Left ventricle myocardium superior (tissue), 1 donor: ENCODE results near the gene HES1. TPM values are rescaled to one million over a fixed set of nuclear protein-coding genes. Genes with fewer than 3 reads are reported as not detected.

Experiments
- ATAC-seq: fragments of 200-7000 bp; cut with Tn5 transposase; one replicate; pipeline ENCODE4 v1.9.1; 2020; ENCODE audit warnings: mild to moderate bottlenecking, moderate library complexity
- DNase-seq: peaks from one replicate; pipeline ENCODE4 v3.0.0-alpha.2; 2020
- intact Hi-C: fragments of 100-400 bp; cut with micrococcal nuclease; formaldehyde crosslinking; loops from one replicate; pipeline ENCODE4 v1.11.0; 2022
- total RNA-seq: library from RNA; stranded (reverse); fragmentation: NEBNext Ultra II Directional; extraction: Animal tissue kit (Norgen Biotek cat#: 25700); gene quantifications from one replicate; pipeline ENCODE4 v1.2.1, GENCODE V29; 2021
- donor health status: DM: no; HTN: yes; CAD: no; lungs with severe emphysema.

HES1 gene
- total RNA-seq, 1 donor from 2014 or later: 13.4 TPM

DNA sequence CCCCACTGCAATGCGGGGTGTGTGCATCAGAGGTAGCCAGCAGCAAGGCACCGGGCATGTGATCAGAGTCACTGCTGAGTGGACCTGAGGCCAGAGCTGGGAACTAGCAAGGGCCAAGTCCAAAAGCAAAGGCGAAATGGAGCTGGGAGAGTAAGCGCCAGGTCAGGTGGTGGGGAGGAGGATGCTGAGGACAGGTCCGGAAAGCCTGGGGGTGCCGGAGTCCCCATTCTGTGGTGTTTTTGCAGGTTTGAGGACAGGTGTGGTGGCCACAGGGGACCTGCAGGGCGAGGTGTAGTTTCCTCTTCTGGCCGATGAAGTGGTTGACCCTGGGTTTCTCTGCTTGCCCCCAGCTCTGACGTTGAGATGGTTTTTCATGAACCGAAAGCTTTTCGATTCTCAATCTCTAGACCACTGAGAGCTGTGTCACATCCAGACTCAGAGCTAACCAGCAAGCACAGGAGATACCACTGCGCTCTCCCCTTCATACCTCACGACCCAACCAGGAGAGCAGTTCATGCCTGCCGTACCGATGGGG, 35.0 kb upstream of the HES1 start:
- intact Hi-C loops: no loop called here
- DNase-seq (no peak), ATAC-seq (no peak)

DNA sequence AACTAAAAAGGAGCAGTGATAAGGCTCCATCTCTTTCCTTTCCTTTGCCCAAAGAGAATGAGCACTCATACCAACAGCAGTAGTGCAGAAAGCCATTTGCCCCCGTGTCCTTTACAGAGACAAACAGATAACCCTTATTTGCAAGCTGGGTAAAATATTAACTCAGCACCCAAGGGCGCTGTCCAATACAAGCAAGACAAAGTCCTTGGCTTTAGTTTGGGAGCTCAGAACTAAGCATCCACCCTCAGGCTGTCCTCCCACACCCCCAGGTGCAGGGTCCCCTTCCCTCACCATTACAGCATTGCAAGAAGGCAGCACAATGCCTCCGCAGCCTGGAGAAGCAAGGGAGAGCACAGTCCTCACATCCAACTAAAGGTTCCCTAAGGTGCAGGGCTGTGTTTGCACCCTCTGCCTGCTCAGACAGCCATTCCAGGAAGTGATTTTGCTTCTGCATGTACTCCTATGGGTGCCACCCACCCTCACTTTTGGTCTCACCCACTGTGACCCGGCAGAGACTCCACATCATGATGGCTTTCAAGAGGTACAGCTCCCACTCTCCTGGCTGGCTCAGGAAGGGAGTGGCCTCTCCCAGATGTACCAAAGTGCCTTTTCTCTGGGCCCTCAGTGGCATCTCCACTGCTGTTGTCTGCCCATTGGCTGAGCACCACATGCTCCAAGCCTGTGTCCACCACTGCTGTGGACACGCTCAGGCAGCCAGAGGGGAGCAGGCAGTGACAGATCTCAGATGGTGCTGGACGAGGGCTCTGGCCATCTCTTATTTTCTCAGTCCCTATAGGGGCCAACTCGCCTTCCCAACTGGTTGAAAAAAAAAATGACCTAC, 34.1 kb upstream of the HES1 start:
- intact Hi-C loops: no loop called here
- no peak for ATAC-seq
- DNase-seq: no peak

DNA sequence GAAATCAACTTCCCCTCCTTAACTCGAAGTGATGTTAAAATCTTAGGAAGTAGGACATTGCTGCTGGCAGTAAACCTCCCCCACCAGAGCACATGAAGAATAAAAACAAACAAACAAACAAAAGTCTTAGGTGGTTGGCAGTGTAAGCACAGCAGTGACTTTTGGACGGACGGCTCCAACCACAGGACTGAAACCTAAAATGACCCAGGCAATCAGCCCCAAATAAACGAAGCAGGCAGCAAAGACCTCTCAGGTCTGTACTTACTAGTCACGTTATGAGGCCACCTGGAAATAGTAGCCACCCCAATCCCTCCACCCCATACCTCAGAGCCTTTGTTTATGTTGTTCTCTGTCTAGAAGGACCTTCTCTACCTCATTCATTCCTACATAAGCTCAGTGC, 33.5 kb upstream of the HES1 start:
- intact Hi-C loops: no loop called here
- DNase-seq: no peak
- ATAC-seq: no peak

DNA sequence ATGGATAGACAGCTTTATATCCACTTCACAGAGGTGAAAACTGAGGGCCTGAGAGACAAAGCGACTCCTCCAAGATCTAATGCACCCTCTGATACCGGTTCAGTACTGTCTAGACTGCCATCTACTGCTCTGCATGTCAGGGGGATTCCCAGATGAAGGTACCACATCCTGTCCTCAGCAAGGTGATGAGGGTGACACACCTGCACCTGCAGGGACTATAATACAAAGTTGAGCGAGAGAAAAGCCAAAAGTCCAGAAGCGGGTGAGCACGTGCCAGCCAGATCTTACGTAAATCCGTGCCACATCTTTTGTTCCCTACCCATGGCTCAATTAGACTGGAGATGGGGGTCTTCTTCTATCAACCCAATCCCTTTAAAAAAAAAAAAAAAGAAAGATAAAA, 32.4 kb upstream of the HES1 start:
- DNase-seq (no peak), ATAC-seq (no peak)
- intact Hi-C loops: no loop called here

DNA sequence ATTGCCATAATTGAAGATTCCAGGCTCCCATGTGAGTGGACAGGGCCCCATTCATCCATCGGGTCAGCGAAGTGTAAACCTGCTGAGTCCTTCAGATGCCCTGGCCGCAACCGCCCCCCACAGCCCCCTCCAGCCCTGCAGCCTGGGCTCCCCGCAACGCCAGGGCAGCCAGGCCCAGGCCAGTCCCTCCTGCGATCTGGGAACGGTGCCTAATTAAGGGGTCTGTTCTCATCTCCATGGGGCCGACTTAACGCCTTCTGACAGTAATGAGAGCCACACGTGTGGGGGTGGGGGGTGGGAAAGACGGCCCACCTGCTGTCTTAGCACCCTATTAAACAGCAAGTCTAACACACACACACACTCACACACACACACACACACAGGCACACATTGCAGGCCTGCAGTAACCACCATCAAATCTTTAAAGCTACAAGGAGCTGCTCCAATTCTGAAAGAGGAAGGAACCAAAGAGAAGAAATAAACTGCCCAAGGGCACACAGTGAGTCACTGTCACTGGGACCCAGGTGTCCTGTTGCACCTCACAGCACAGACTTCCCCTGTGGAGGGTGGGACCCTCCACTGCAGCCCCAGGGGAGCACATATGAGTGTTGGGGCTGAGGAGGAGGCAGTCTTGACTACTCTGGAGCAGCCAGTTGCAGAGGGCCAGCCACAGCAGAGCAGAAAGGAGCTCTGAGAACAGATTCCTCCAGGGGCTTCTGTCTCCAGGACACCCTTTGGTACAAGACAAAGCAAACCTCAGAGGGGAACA, 31.8 kb upstream of the HES1 start:
- DNase-seq (no peak), ATAC-seq (no peak)
- intact Hi-C loops: no loop called here

DNA sequence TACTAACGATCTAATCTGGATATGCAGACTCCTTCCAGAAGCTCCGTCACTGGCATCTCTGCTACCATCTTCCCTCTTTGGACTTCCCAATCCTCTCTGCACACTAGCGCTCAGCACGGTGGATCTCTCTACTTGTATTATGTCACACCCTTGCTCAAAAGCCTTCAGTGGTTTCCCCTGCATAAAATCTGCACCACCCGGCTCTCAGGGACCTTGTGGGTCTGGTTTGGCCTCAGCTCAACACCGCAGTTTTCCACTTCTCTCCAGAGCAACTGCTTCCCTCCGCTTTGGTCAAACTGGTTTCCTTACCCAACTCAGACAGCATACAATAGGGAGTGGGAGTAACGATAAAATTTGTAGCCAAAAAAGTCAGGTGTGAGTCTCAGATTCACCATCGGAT, 30.7 kb upstream of the HES1 start:
- ATAC-seq (no peak), DNase-seq (no peak)
- intact Hi-C loops: no loop called here

DNA sequence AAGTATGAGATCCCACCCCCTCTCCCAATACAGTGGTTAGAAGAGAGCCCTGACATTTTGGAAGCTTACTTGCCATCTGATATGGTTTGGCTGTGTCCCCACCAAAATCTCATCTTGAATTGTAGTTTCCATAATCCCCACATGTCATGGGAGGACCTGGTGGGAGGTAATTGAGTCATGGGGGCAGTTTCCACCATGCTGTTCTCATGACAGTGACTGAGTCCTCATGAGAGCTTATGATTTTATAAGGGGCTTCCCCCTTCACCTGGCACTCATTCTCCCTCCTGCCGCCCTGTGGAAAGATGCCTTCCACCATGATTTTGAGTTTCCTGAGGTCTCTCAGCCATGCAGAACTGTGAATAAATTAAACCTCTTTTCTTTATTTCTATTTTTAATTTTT, 28.8 kb upstream of the HES1 start:
- ATAC-seq (no peak), DNase-seq (no peak)
- intact Hi-C loops: no loop called here

DNA sequence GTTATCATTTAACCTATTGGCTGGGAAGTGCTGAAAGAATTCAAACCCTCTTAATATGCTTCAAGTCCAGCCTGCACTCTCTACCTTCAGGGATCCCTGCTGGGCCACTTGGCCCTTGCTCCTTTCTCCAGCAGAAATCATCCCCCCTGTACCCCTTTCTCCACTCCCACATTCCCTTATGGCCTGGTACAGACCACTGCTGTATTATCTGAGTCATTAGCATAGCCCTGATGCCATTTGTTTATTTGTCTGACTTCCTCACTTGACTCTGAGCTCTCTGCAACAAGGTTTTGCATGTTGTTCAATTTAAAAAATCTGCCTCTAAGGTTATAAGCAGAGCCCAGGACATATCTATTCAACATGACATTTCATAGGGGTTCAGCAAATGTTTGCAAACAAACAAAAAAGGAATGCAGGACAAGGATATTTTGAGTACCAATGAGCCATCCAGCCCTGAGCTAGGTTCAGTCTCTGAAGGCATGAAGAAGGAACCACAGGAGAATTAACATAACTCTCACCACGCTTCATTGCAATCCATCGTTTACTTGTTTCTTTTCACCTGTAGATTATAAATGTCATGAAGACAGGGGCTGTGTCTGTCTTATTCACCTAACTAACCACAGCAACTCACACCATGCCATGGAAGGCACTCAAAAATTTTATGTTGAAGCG, 26.6 kb upstream of the HES1 start:
- ATAC-seq (no peak), DNase-seq (no peak)
- intact Hi-C loops: no loop called here

DNA sequence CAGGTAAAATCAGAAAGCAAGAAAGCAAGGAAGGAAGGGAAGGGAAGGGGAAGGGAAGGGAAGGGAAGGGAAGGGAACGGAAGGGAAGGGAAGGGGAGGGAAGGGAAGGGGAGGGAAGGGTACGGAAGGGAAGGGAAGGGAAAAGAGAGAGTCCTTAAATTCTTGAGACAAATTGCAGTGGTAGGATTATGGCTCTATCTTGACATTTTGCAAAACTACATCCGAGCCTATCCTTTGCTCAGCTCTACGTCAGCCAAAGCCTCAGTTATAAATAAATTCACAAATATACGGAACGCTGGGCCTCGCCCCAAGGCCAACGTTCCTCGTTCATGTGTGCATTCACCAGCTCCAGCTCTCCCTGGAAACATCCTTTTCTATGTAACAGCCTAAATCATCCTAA, 25.5 kb upstream of the HES1 start:
- intact Hi-C loops: no loop called here
- DNase-seq: no peak
- ATAC-seq: no peak

DNA sequence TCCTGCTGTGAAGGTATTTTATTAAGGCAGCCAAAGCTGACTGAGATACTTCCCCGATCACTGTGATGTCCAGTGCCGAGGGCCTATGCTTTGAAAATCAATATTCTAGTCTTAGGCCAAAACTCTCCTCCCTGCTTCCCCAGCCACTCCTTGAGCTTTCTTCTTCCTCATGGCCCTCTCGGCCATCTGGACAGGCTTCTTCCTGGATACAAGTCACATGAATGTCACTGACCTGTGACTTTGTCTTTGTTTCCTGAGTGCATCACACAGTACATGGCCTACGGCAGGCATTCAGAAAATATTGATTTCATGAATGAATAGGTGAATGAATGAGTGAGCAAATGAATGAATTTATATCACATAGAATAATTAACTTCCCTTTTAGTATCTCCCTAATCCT, 24.6 kb upstream of the HES1 start:
- intact Hi-C loops: no loop called here
- DNase-seq (no peak), ATAC-seq (no peak)

DNA sequence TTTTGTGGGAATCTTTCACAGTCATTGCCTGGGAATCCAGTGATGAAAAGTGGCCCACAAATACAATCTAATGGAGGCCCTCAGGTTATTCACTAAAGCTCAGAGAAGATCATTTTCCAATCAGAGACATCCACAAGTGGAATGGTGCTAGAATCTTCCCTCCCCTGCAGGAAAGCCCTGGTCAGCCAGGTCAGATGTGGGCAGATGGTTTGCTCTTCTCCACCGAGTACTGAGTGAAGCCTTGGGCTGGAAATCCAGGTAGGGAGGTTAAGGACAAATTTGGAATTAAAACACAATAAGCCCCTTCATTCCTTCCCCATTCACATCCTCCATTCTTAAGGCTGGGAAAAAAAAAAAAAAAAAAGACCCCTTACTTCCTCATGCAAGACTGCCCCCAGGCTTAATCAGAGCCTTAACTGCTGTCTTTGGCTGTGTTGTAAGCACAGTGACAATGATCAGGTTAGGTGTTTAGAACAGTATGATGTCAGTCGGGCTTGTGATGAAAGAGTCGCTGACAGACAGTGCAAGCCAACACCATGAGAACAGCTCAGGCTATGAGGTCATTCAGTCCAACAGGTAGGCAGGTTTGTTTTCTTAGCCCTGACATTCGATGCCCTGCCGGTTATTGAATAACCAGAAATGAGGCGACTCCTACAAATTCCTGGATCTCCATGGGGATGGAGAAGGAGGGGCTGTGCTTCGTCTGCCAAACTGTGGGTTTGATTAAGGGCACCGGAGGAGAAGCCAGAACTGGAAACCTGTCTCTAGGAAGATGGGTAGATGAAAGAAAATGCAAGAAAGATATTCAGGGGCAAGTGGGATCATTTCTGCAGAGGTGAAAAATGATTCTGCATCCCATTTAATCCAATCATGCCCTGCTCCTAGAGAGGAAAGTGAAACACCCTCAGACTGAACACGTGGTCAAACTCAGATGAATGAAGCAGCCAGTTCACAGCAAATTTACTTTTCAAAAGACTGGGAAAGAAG, 23.5 kb upstream of the HES1 start:
- ATAC-seq: peak; percentile 31
- intact Hi-C loops: no loop called here

DNA sequence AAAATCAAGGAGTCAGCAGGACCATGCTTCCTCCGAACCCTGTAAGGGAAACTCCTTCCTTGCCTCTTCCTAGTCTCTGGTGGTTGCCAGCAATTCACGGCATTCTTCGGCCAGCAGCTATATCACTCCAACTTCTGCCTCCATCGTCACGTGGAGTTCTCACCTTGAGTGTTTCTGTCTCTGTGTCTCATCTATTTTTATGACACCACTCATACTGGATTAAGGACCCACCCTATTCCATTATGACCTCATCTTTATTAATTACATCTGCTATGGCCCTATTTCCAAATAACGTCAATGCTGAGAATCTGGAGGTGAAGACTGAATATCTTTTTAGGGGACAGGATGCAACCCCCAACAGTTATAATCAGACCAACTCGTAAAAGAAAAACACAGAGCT, 21.8 kb upstream of the HES1 start:
- intact Hi-C loops: no loop called here
- ATAC-seq: peak; percentile 37

More for the DNA sequence above, 23.5 kb upstream of the HES1 start:
- DNase-seq: no peak

DNA sequence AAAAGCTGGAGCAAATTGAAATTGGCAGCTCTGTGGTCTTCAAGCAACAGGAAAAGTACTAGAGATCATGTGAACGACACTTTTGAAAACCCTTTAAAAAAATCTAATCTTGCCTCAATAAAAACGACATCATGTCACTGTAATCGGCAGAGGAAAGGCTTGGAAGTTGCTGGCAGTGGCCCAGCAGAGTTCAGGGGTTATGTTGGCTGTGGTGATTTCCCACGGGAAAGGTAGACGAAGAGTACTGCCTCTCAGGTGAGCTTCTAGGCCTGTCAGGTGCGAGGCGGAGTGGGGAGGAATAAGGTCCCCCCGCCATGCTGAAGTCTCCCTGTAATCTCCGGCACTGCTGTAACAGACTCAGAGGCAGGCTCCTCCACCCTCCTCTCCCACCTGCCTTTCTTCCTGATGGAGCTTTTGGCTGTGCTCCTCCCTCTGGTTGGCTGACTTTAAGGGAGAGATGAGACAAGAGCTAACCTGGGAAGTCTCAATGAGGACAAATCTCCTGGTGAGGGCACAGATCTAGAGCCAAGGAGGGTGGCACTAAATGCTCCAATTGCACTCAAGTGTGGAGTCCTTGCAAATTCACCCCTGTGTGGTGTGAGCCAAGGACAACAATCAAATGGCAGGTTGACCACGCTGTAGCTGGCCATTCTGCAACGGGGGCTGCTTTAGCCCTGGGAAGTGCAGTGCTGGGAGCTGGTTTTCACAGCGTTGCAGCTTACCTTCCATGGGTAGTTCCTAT, 18.7 kb upstream of the HES1 start:
- ATAC-seq: no peak
- DNase-seq: no peak
- intact Hi-C loops: no loop called here

More for the DNA sequence above, 21.8 kb upstream of the HES1 start:
- DNase-seq: no peak

DNA sequence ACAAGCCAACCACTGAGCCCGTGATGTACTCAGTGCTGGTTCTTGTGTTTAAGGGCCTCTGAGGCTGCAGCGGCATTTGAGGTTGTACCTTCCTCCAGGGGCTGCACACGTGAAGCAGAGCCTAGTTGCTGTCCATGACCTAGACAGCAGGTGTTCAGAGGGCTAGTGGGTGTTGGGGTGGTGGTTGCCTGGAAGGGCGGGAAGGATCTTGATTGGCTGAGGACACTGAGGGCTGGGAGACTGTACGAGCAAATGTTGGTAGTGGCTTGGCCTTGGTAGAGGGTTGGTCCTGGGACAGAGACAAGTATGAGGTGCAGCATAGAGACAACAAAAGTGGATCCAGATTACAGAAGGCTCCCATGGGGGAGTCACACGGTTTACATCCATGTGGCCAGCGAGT, 17.0 kb upstream of the HES1 start:
- ATAC-seq (no peak), DNase-seq (no peak)
- intact Hi-C loops: no loop called here

DNA sequence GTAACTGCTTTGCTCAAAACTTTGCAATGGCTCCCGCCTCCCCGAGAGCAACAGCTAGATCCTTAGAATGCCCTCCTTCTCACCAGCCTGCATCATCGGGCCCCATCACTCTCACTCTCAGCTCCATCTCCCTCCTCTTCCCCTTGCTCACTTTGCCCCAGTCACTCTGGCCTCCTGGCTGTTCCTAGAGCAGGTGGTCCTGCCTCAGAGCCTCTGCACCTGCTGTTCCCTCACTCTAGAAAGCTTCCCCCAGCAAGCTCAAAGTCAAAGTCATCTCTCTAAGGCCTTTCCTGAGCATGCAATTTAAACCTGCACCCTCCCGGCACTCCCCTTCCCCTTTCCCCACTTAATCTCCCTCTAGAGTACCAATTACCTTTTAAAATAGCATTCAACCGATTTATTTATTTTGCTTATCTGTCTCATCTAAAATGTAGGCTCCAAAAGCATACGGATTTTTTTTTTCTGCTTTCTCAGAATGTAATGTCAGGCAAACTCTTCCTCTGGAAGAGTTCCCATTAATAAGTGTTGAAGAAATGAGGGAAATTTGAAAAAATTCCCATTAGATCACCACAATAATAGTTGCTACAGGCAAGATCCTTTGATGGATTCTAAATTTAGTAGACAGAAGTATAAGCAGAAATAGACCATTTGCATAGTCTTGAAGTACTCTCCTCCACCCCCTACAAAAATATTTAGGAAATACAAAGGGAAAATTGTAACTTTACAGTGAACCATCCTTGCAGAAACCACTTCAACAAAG, 15.9 kb upstream of the HES1 start:
- no peak for ATAC-seq
- intact Hi-C loops: no loop called here
- no peak for DNase-seq

DNA sequence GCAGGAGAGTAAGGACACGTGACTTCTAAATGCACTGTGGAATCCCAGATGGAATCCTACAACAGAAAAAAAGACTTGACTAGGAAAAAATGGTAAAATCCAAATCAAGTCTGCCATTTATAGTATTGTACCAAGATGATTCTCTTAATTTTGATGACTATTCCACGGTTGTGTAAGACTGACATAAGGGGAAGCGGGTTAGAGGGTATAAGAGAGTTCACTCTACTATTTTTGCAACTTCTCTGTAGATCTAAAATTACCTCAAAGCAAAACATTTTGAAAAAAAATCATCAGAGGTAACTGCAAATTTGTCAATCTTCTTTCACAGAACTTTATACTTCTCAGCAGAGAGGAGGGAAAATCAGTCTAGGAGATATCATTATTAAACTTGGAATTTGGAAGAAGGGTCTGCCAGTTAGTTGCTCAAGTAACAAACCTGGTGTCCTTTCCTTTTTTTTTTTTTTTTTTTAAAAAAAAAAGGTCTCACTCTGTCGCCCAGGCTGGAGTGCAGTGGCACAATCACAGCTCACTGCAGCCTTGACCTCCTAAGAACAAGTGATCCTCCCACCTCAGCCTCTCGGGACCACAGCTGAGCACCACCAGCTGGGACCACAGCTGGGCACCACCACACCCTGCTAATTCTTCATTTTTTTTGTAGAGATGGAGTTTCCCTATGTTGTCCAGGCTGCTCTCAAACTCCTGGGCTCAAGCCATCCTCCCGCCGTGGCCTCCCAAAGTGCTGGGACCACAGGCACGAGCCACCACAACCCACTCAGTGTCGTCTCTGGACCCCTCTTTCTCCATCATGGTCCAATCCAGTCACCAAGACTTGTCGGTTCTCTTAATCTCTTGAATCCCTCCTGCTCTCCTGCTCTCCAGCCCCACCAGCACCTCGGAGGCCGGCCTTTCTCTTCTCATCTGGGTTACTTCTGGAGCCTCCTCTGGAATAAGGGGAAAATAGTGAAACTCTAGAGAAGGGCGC, 14.9 kb upstream of the HES1 start:
- DNase-seq (no peak), ATAC-seq (no peak)
- intact Hi-C loops: no loop called here
